SK-N-SH (cell line): ENCODE data around the gene LMTK2. TPM values are rescaled to one million over a fixed set of nuclear protein-coding genes. Genes with fewer than 3 reads are reported as not detected.

ENCODE experiments used
- CTCF ChIA-PET: fragments of 300-600, 350-600 bp; formaldehyde crosslinking; extraction: SDS; loops from one replicate; lab custom pipeline; 2021; lab: Yijun Ruan, JAX
- POLR2A ChIA-PET: fragments of 350-600 bp; sonication (Branson Sonifier 250); formaldehyde crosslinking; extraction: SDS; loops from one replicate; lab custom pipeline; 2020; ENCODE audit warnings: antibody characterized with exemption, inconsistent platforms; lab: Yijun Ruan, JAX
- DNase-seq: peaks from one replicate; pipeline ENCODE4 v3.0.0; 2012
- H2AFZ ChIP-seq: fragments of 200-600 bp; sonication (generic); 2 replicates; pipeline ENCODE4 v1.8.1; 2016; ENCODE audit warnings: antibody characterized with exemption, mild to moderate bottlenecking, low read depth
- H3F3A ChIP-seq: fragments of 200-600 bp; sonication (generic); replicated peaks from 2 replicates; pipeline ENCODE3; 2016; ENCODE audit warnings: antibody characterized with exemption, mild to moderate bottlenecking; ENCODE audit not compliant: insufficient read depth
- H3K27ac ChIP-seq, 2 experiments: fragments of 200-500 bp in 1 of 2; fragments of 200-600 bp in 1 of 2; sonication (Bioruptor generic) in 1 of 2; sonication (generic), shearing (Covaris generic) in 1 of 2; 2 replicates each; pipeline versions ENCODE4 v1.5.1 to v1.6.1; 2014 to 2016; ENCODE audit warnings: low read depth in 2 of 2, inconsistent platforms in 1 of 2, low read length in 1 of 2, mild to moderate bottlenecking in 1 of 2, mixed read lengths in 1 of 2
- H3K27me3 ChIP-seq: fragments of 200-600 bp; sonication (generic), shearing (Covaris generic); 2 replicates; pipeline ENCODE4 v1.6.1; 2016; ENCODE audit warnings: mixed run types; ENCODE audit not compliant: insufficient read depth
- H3K36me3 ChIP-seq, 2 experiments: fragments of 200-500 bp in 1 of 2; fragments of 200-600 bp in 1 of 2; sonication (Bioruptor generic) in 1 of 2; sonication (generic) in 1 of 2; replicated peaks in 1 of 2; 2 replicates each; pipeline versions ENCODE3 to v1.5.1; 2014 to 2016; ENCODE audit warnings: low read length in 1 of 2, mild to moderate bottlenecking in 1 of 2; ENCODE audit not compliant: insufficient read depth in 2 of 2, control insufficient read depth in 1 of 2
- H3K4me1 ChIP-seq, 2 experiments: fragments of 200-500 bp in 1 of 2; fragments of 200-600 bp in 1 of 2; sonication (Bioruptor generic) in 1 of 2; sonication (generic), shearing (Covaris generic) in 1 of 2; 2 replicates each; pipeline versions ENCODE4 v1.5.1 to v1.6.1; 2014 to 2016; ENCODE audit warnings: low read depth in 1 of 2, low read length in 1 of 2, mixed run types in 1 of 2; ENCODE audit not compliant: insufficient read depth in 2 of 2, control insufficient read depth in 1 of 2
- H3K4me2 ChIP-seq: fragments of 200-600 bp; sonication (generic), shearing (Covaris generic); 2 replicates; pipeline ENCODE4 v1.6.1; 2017; ENCODE audit warnings: mixed run types
- H3K4me3 ChIP-seq, 2 experiments: fragments of 200-500 bp in 1 of 2; fragments of 200-600 bp in 1 of 2; sonication (Bioruptor generic) in 1 of 2; sonication (generic), shearing (Covaris generic) in 1 of 2; 2 replicates each; pipeline versions ENCODE4 v1.5.1 to v1.8.1; 2014 to 2016; ENCODE audit warnings: low read depth in 2 of 2, inconsistent platforms in 1 of 2, low read length in 1 of 2, mild to moderate bottlenecking in 1 of 2, mixed read lengths in 1 of 2, moderate library complexity in 1 of 2
- H3K79me2 ChIP-seq: fragments of 200-600 bp; sonication (generic); 2 replicates; pipeline ENCODE4 v1.8.1; 2017; ENCODE audit warnings: mild to moderate bottlenecking; ENCODE audit not compliant: insufficient read depth
- H3K9ac ChIP-seq: fragments of 200-600 bp; sonication (generic); 2 replicates; pipeline ENCODE4 v1.6.1; 2017; ENCODE audit warnings: mixed run types
- H3K9me2 ChIP-seq: fragments of 200-600 bp; sonication (generic); 2 replicates; pipeline ENCODE4 v1.6.1; 2017; ENCODE audit warnings: mixed run types
- H3K9me3 ChIP-seq: fragments of 200-600 bp; sonication (generic); 2 replicates; pipeline ENCODE4 v1.6.1; 2017; ENCODE audit warnings: mixed run types, mild to moderate bottlenecking, moderate library complexity
- H4K20me1 ChIP-seq: fragments of 200-600 bp; sonication (generic); 2 replicates; pipeline ENCODE4 v1.6.1; 2017; ENCODE audit warnings: mild to moderate bottlenecking, mixed run types; ENCODE audit not compliant: insufficient read depth
- CHD2 ChIP-seq: fragments of 150-350 bp; IDR thresholded peaks from 2 replicates; pipeline ENCODE4 v1.6.1; 2018; ENCODE audit warnings: low read length; ENCODE audit not compliant: partially characterized antibody
- CTCF ChIP-seq: fragments of 200-600 bp; sonication (generic); IDR thresholded peaks from 2 replicates; pipeline ENCODE4 v1.6.1; 2017; ENCODE audit warnings: antibody characterized with exemption, mild to moderate bottlenecking, moderate library complexity
- ELF1 ChIP-seq: IDR thresholded peaks from 2 replicates; pipeline ENCODE4 v1.4.0; 2012
- FOSL2 ChIP-seq: IDR thresholded peaks from 2 replicates; pipeline ENCODE4 v1.4.0; 2012; ENCODE audit warnings: low read depth, mild to moderate bottlenecking, moderate library complexity, borderline replicate concordance
- FOXJ3 ChIP-seq: sonication (generic); formaldehyde crosslinking; IDR thresholded peaks from 2 replicates; pipeline ENCODE4 v1.5.1; 2020; ENCODE audit warnings: mild to moderate bottlenecking, missing genetic modification reagents
- GABPA ChIP-seq: IDR thresholded peaks from 2 replicates; pipeline ENCODE4 v1.4.0; 2012; ENCODE audit warnings: low read depth, mild to moderate bottlenecking
- NRF1 ChIP-seq: IDR thresholded peaks from 2 replicates; pipeline ENCODE4 v1.6.1; 2012; ENCODE audit warnings: low read depth, mild to moderate bottlenecking, low read length
- RCOR1 ChIP-seq: fragments of 150-350 bp; IDR thresholded peaks from 2 replicates; pipeline ENCODE4 v1.6.1; 2017; ENCODE audit warnings: antibody characterized with exemption, low read length
- TEAD4 ChIP-seq: IDR thresholded peaks from 2 replicates; pipeline ENCODE4 v1.4.0; 2012; ENCODE audit warnings: mild to moderate bottlenecking, borderline replicate concordance; ENCODE audit not compliant: insufficient read depth
- WGBS: methylation state at CpG from one replicate; pipeline ENCODE4 v1.1.6; 2017; ENCODE audit warnings: low lambda C conversion rate; 5-methylcytosine and 5-hydroxymethylcytosine counted together
- polyA plus RNA-seq, 3 experiments: library from polyadenylated mRNA; depleted of rRNA; stranded (reverse); fragments of >200 nt; gene quantifications; 2 replicates each; pipeline ENCODE4 v1.2.3, GENCODE V29; 2012
- TF ChIP-seq, protein P1 (sequence below): IDR thresholded peaks from 2 replicates; pipeline ENCODE4 v1.4.0; 2012; ENCODE audit warnings: low read depth, borderline replicate concordance
- TF ChIP-seq, protein P2 (sequence below): IDR thresholded peaks from 2 replicates; pipeline ENCODE4 v1.4.0; 2012; ENCODE audit warnings: low read depth
- TF ChIP-seq, protein P3 (sequence below): IDR thresholded peaks from 2 replicates; pipeline ENCODE4; 2012
- TF ChIP-seq, protein P4 (sequence below): fragments of 150-350 bp; IDR thresholded peaks from 2 replicates; pipeline ENCODE4 v1.6.1; 2016; ENCODE audit warnings: mild to moderate bottlenecking, low read depth, low read length

LMTK2 gene
- polyA plus RNA-seq, 1 of the 3 experiments (the other 2 are of a cell fraction): 9.0 TPM

GRCh38 chr7:98138672-98139071, 32.0 kb downstream of the LMTK2 start:
- H3F3A ChIP-seq: peaks cover 2% of the 10 kb centered on the region
- POLR2A ChIA-PET: no interaction called here
- peaks cover 13 to 41% of the 10 kb centered on the region in 2 experiments for H3K36me3 ChIP-seq
- DNase-seq: no peak
- H3K9me2 ChIP-seq: no peaks in the 10 kb centered on the region
- no peak overlapping the region for H3K4me2 ChIP-seq
- no peak overlapping the region for H3K4me3 ChIP-seq
- 94% methylated on average over 5 of the region's 6 CpGs for WGBS
- no peak overlapping the region for H3K27ac ChIP-seq
- H3K9me3 ChIP-seq: no peaks in the 10 kb centered on the region
- TF ChIP-seq RCOR1 (no peak), NRF1 (no peak), FOXJ3 (CRISPR knock-in tag) (no peak), TEAD4 (no peak), GABPA (no peak), CHD2 (no peak), ELF1 (no peak), FOSL2 (no peak), CTCF (no peak)
- TF ChIP-seq, protein P1, sequence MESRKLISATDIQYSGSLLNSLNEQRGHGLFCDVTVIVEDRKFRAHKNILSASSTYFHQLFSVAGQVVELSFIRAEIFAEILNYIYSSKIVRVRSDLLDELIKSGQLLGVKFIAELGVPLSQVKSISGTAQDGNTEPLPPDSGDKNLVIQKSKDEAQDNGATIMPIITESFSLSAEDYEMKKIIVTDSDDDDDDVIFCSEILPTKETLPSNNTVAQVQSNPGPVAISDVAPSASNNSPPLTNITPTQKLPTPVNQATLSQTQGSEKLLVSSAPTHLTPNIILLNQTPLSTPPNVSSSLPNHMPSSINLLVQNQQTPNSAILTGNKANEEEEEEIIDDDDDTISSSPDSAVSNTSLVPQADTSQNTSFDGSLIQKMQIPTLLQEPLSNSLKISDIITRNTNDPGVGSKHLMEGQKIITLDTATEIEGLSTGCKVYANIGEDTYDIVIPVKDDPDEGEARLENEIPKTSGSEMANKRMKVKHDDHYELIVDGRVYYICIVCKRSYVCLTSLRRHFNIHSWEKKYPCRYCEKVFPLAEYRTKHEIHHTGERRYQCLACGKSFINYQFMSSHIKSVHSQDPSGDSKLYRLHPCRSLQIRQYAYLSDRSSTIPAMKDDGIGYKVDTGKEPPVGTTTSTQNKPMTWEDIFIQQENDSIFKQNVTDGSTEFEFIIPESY: no peak
- TF ChIP-seq, protein P2, sequence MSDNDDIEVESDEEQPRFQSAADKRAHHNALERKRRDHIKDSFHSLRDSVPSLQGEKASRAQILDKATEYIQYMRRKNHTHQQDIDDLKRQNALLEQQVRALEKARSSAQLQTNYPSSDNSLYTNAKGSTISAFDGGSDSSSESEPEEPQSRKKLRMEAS: no peak
- TF ChIP-seq, protein P3, sequence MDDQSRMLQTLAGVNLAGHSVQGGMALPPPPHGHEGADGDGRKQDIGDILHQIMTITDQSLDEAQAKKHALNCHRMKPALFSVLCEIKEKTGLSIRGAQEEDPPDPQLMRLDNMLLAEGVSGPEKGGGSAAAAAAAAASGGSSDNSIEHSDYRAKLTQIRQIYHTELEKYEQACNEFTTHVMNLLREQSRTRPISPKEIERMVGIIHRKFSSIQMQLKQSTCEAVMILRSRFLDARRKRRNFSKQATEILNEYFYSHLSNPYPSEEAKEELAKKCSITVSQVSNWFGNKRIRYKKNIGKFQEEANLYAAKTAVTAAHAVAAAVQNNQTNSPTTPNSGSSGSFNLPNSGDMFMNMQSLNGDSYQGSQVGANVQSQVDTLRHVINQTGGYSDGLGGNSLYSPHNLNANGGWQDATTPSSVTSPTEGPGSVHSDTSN: no peak
- TF ChIP-seq, protein P4, sequence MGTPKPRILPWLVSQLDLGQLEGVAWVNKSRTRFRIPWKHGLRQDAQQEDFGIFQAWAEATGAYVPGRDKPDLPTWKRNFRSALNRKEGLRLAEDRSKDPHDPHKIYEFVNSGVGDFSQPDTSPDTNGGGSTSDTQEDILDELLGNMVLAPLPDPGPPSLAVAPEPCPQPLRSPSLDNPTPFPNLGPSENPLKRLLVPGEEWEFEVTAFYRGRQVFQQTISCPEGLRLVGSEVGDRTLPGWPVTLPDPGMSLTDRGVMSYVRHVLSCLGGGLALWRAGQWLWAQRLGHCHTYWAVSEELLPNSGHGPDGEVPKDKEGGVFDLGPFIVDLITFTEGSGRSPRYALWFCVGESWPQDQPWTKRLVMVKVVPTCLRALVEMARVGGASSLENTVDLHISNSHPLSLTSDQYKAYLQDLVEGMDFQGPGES: no peak
- TF ChIP-seq, all 33 proteins: peak for 0
- H2AFZ ChIP-seq: no peak overlapping the region
- H3K9ac ChIP-seq: no peak overlapping the region
- CTCF ChIA-PET: interaction anchor here (0.9 to 2.2 kb wide), 4 partner anchors 10 to 33 kb away, joined by 3 to 9 read pairs (median 3); partner anchors contain the start of gene LMTK2
- H3K27me3 ChIP-seq: no peaks in the 10 kb centered on the region
- H4K20me1 ChIP-seq: no peaks in the 10 kb centered on the region
- peaks cover 4% of the 10 kb centered on the region in 2 experiments; a peak in 3 of 4 replicates for H3K4me1 ChIP-seq
- peaks cover 4% of the 10 kb centered on the region; the same call in 1 of the 2 replicates for H3K79me2 ChIP-seq
